SW480 (cell line): ENCODE results near the gene PITX2.

Experiments used
- DNase-seq: peaks from one replicate; pipeline ENCODE4 v3.0.0-alpha.2; 2016; ENCODE audit warnings: low spot score

PITX2 gene

GRCh38 chr4:110636171-110636679 is 13.3 kb upstream of the PITX2 start:
- no peak for DNase-seq

DNA sequence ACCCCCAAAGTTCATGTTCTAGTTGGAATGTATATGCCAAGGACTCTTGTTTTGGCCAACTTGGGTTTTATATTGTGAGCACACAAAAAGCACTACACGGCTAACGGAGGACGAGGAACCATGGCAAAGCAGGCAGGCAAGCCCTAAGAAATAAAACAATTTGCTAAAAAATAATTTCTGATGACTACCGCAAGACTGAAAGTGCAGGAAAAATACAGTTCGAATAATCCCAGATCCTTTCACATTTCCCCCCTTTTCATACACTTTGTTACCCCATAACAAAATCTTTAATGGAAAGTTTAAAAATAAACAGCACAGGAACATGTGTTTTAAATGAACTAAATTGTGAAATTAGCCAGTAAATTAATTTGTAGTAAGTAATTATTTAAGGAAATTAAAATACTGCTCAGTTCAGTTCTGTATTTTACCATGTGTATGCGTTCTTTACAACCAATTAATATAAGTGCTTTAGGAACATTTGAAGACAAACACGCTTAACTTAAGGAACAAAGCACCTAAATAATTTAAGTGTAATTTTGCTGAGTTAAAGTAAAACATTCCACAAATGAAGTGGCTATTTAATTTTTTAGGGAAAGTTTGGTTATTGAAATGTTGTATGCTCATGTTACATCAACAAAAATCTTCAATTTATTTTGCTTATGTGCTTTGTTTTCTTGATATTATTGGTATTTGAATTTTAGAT is 12.4 kb upstream of the PITX2 start:
- no peak for DNase-seq

GRCh38 chr4:110634350-110635162 is 11.7 kb upstream of the PITX2 start:
- DNase-seq = no peak

DNA sequence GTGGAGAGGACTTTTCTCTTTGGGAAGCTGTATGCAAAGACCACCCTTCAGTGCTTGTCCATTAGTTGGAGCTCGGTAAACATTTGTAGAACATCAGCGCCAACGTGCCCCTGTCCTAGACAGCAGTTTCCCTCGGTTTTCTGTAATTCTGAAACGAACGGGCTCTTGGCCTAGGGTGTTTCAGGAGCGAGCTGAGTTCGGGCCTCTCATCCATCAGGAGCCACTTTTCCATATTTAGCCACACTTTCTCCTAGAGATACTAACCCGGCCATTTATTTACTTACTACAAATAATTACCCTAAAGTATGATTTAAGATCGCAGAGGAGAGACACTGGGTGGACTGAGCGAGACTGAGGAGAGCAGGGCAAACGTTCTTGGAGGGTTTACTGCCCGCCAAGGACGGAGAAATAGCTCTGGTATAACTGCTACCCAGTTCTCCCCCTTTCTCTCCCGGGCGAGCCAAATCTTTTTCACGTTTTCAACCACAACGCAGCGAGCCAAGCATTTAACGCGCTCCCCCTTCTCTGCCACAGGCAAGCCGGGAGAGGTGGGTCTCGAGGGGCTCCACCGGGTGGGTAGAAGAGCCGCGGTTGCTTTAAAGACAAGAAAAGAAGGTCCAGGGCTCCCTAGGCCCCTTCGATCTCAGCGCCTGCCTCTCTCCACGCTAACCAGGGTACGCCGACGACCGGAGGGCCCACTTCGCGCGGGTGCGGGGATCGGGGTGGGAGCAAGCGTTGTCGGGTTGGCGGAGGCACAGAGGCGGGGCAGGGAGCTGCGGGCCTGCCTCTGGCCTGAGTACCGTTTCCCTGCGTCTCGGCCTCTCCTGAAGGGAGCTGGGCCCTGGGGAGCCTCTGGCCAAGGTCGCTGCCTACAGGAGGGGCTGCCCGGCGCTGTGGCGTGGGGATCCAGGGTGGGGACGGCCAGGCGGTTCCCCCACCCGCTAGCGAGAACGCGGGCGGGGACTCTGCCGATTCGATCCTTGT is 10.8 kb upstream of the PITX2 start:
- DNase-seq = no peak

DNA sequence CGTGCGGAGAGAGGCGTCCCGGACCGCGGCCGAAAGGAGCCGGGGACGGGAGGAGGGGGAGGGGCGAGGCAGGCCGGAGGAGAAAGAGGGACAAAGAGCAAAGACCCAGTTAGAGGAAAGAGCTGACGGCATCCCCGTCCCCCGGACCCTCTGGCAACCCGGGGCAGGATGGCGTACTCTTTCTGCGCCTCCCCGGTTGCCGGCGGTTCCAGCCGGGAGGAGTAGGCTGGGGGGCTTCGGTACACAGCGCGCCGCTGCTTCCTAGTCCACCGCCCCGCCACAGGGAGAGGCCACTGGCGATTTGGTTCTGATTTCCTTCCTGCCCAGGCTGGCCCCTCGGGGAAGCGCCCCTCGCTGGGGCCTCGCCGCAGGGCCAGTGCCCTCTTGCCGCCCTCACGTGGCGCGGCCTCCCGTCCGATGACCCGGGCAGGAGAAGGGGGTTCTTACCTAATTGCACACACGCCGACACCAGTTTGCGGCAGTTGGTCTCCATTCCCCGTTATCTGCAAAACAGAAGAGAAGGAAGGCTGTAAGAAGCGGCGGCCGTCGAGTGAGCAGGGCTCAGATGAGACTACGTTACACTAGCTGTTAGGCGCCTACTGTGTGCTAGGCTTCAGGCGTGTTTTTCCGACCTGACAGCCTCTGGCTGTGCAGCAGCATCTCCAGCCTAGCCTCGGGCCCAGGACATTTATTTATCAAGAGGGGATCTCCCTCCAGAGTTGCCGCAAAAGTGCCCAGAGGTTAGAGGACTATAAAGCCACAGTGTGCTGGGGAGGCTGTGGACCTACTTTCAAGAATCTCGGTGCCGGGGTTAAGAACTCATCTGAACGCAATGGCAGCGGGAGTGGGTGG is 9.9 kb upstream of the PITX2 start:
- DNase-seq = no peak

DNA sequence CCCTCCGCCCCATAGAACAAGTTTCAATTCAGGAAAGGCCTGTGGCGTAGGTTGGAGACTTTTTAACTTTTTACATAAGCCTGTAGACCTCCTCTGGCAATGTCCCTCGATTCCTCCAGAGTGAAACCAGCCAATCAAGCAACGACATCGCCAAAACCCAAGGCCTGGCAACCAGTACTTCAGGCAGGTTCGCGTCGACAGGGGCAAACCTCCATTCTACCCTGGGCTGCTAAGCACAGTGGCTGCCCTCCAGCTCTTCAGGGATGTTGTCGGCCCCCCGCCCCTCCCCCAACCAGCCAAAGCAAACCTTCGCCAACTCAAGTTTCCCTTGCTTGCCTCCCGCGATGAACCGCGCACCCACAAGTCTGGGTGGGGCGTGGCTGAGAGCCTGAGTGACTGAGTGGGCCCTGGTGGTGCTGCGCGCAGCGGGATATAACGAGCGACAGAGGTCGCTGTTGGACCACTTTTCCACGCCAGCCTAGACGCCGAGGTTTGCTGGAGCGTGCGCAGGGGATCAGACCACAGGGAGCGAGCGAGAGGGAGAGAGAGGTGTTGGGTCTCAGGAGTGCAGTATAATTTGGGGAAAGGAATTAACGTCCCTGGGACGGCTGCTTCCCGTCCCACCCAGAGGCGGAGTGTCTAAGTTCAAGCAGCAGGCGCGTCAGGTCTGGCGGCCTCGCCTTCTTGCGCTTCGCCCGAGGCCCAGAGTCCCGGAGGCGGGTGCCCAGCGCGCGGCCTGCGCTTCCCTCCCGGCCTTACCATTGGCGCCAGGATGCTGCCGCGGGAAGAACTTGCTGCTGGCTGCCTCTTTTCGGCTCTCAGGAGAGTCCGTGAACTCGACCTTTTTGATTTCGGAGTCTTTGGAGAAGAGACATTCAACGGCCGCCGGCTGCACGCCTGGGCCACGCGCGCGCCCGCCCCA is 9.0 kb upstream of the PITX2 start:
- peak; percentile 71 for DNase-seq

DNA sequence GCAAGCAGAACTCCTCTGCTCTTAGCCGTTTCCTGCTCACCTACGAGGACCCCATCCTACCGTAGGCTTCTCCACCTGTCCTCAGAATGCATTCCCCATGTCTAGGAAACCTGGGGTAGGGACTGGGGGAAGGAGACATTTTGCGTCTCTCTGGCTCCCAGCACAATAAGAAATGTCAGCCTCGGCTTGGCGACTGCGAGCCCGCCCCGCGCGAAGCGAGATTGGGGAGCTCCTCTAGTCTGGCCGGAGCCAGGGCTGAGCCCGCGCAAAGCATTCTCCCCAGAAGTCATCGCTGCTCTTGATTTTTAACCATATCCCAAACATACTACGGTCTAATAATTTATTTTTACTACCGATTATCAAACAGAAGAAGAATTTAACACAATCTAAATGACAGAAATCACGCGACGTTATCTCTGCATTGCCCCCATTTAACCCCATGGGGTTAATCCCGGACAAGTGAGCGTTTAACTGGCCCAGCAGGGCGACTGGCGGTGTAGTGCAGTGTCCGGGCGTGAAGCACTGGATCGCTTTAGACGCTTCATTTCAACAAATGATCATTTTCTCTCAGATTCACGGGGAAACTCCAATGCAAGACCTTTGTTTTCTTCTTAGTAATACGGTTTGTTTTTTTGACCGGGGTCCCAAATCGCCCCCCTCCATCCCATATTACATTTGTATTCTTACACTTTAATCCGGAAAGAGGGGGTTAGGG is 8.0 kb upstream of the PITX2 start:
- no peak for DNase-seq

DNA sequence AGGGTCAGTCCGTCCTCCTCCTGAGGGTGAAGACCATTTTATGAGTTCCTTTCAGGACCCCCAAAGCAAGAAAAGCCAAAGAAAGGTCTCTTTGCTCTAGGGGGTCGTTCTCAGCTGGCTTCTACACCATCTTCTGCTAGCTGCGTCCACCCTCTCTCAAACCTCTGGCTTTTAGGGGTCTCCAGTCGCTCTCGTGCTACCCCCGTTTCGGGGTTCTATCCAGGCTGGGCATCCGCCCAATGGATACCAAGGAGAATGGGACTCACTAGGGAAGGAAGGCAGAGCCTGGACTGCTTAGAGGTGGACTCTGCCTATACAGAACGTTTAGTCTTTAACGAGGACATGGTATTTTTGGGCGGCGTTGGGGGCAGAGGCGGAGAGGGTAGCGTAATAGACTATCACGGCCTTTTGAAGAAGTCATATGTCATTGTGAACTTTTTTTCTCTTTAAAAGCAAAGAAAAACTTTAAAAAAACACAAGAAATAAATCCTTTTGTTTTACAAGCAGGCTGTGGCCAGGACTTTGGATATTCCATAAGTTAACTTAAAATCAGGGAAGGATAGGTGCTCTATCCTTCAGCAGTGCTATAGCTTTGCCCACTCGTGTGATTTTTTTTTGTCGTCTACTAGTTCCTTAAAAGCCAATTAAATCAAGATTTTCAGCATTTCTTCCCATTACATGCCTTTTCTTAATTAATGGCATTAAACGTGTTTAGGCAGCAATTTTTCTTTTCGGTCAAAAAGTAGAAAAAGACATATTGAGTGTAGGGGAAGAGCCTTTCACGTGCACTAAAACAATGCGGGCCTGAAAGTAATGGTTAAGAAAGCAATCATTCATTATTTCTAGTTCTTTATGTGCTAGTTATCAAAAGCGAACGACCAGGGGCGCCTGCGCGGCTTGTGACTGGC is 7.2 kb upstream of the PITX2 start:
- no peak for DNase-seq

DNA sequence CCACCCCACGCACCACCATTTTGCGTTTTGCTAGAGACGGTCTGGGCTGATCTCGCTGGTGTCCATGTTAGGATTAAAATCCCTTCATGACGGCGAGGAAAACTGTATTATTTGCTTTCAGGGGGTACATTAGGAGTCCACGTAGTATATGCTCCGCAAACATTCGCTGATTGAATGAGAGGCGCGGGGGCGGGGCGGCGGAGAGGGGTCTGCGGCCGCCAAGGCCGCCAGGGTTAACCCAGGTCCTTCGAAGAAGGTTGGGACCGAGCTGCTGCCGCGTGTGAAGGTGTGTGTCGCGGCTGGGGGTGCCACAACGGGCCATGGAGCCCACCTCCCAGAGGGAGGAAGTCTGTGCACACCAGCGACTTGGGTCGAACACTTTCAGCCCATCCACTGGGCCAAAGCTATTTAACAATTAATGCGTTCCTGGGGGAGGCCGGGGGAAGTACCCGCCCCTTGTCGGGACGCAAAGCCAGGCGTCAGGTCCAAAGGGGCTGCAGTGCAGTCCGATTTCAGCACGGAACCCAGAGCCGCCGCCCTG is 6.4 kb upstream of the PITX2 start:
- no peak for DNase-seq

GRCh38 chr4:110628663-110629213 is 5.9 kb upstream of the PITX2 start:
- DNase-seq = no peak

DNA sequence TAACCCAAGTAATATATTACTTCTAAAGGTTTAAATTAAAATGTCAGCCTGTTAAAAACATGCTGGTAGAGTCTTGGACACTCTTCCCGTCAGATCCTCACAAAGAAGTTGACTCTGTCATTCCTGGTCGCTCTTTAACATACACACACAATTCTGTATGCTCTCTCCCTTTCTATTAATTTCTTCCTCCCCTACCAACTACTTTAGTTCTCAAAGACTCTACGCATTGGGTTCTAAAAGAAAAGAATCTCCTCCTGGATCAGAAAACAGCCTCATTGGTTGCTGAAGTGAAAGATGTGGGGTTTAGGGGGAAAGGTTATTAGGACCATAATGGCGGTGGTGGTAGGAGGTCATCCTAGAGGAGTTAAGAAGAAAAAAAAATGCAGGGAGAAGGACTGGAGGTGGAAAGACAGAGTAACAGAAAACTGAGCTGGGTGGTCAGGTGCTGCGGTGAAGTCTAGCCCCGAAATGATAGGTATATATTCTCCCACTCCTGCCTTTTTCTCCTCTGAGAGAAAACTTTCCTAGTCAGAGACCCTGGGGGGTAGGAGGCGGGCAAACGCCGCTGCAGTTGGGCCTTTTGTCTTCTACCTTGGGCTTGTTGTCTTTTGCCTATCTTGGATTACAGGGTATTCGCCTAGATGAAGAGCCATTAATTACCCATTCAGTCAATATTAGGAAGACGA is 5.2 kb upstream of the PITX2 start:
- DNase-seq = no peak

DNA sequence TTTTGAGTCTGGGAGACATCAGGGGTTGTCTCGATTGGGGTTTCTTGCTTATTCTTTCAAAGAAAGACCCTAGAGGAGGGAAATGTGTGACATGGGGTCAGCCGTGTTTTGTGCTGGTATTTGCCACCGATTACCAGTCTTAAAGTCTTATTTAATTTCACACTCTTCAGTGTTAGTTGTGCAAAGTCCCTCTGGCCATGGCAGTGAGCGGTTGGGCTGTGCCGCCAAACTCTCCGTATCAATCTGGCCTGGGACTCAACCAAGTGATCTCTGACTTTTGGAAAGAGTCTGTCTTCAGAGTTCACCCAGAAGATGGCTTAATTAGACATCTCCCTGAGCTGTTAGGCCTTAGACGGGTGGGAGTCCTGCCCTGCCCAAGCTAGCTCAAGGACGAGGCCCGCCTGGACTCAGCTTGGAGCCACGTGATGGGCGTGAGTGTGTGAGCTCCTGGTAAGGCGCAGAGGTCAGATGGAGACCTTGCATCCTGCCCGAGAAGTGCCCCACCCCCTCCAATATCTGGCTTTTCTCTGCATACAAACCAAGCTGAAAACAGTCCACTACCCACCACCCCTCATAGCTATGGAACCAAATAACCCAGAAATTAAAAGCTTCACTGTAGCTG is 3.8 kb upstream of the PITX2 start:
- DNase-seq = no peak

DNA sequence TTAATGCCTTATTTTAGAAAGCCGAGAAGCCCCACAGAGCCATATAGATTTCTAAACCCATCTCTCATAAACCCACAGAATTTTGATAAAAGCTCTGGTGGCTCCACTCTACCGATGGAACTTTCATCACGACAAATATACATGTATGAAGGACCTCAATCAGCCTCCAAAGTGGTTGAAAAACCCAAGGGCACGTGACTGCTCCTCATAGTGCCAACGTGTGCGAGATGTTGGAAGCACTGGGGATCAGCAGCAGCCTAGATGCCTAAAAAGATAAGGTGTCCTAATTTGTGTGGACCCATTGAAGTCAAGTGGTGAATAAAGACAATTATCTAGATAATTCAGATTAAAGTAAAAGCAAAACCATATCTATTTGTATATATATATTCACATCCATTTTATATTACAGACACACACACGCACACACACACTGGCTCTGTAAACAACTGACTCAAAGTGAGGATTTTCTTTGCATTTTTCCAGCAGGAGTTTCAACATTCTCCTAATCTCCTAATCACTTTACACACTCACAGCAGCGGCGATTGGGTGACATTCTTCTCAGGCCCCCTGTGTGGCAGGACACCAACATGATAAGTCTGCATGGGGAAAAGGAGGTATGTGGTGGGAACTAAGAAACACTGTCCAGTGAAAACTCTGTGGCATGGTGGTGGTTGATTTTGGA is 2.8 kb upstream of the PITX2 start:
- no peak for DNase-seq

DNA sequence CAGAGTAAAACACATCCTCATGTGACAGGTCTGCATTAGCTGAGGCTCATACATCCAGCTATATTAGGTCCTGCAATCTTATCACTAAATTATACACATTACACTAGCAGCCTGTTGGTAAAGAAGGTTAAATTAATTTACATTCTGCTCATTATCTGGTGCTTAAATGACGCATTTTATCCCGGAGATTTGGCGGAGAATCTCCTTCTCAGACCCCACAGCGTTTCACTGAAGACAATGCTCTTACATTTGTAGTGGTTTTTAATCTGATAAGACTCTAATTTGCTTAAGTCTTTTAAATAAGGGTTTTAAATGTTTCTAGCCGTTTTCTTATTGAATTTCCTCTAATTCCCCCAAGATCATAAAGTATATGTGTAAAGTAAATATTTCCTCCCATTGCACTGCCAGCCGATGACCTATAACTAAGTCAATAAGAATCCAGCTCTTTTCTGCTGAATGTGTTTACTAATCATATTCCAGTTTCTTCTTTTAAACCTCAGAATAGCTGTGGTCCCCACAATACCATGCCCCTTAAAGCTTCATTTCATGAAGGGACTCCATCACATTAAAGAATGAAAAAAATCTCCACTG is 2.1 kb upstream of the PITX2 start:
- DNase-seq = no peak

GRCh38 chr4:110624398-110624780 is 1.5 kb upstream of the PITX2 start:
- DNase-seq = no peak
